Activated CD4-positive, alpha-beta T cell treated with anti-CD3 and anti-CD28 coated beads for 24 hours (primary cell): ENCODE results near the gene C15orf40.
"Not testable (repeated sequence)": the region's sequence is repeated elsewhere in the genome, so short reads cannot be mapped to it uniquely, and the experiment has no call there.

Experiments
- DNase-seq, 2 donors: peaks; one replicate each; pipeline ENCODE4 v3.0.0-alpha.2; 2020; ENCODE audit warnings: low read depth in 2 of 2

Gene C15orf40

GRCh38 chr15:82952158-82953081, 59.0 kb downstream of the C15orf40 start, which contains the start of gene HOMER2:
TSS of gene HOMER2 (minus strand) at chr15:82952720. CDS start at chr15:82952535, 185 bp downstream.
- DNase-seq: no peak

- DNase-seq: no peak
These were observed 59.8 kb downstream of the C15orf40 start for GRCh38 chr15:82951472-82952157.

- no peak for DNase-seq
These were observed 60.6 kb downstream of the C15orf40 start for GRCh38 chr15:82950746-82951370.

GRCh38 chr15:82950295-82950694, 61.1 kb downstream of the C15orf40 start:
- DNase-seq: no peak

GRCh38 chr15:82946155-82946701, 65.2 kb downstream of the C15orf40 start:
- no peak for DNase-seq

GRCh38 chr15:82945326-82945725, 66.1 kb downstream of the C15orf40 start:
- no peak for DNase-seq

GRCh38 chr15:82944821-82945220, 66.6 kb downstream of the C15orf40 start:
- DNase-seq: no peak

GRCh38 chr15:82944056-82944455, 67.4 kb downstream of the C15orf40 start:
- no peak for DNase-seq

- no peak for DNase-seq
These were observed 68.3 kb downstream of the C15orf40 start for GRCh38 chr15:82943176-82943575.

- DNase-seq: no peak
These were observed 68.7 kb downstream of the C15orf40 start for GRCh38 chr15:82942691-82943090.

GRCh38 chr15:82939678-82940077, 71.8 kb downstream of the C15orf40 start:
- not testable (repeated sequence) for DNase-seq
